GM12874 (cell line): Measurements from ENCODE around the gene TRPV5.

ENCODE experiments used
- TF ChIP-seq, protein P1 (sequence below): IDR thresholded peaks from 2 replicates; pipeline ENCODE4 v1.5.1; 2011; ENCODE audit warnings: low read depth, mild to moderate bottlenecking, control low read depth, low read length, moderate library complexity; ENCODE audit not compliant: insufficient read depth

TRPV5 gene

DNA sequence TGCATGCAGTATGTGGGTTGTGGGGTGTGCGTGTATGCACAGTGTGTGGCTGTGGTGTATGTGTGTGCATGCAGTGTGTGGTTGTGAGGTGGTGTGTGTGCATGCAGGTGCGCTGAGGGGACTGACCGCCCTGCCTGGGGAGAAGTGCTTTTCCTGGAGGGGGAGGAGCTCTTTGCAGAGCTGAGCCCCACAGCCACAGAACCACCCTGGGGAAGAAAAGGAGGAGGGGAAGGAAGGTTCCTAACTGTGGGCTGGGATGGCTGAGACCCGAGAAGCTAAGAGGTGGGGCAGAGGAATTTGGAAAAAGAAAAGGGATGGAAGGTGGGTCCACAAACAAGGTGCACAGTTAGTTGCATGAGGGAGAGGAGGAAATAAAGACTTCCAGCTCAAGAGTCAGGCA lies at the start of gene TRPV5:
Gene TRPV5, minus strand, starts transcription at position 123 of the 400 bp plus-strand sequence. CDS start 287 bp downstream, outside the sequence.
- TF ChIP-seq, protein P1, sequence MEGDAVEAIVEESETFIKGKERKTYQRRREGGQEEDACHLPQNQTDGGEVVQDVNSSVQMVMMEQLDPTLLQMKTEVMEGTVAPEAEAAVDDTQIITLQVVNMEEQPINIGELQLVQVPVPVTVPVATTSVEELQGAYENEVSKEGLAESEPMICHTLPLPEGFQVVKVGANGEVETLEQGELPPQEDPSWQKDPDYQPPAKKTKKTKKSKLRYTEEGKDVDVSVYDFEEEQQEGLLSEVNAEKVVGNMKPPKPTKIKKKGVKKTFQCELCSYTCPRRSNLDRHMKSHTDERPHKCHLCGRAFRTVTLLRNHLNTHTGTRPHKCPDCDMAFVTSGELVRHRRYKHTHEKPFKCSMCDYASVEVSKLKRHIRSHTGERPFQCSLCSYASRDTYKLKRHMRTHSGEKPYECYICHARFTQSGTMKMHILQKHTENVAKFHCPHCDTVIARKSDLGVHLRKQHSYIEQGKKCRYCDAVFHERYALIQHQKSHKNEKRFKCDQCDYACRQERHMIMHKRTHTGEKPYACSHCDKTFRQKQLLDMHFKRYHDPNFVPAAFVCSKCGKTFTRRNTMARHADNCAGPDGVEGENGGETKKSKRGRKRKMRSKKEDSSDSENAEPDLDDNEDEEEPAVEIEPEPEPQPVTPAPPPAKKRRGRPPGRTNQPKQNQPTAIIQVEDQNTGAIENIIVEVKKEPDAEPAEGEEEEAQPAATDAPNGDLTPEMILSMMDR: no peak

DNA sequence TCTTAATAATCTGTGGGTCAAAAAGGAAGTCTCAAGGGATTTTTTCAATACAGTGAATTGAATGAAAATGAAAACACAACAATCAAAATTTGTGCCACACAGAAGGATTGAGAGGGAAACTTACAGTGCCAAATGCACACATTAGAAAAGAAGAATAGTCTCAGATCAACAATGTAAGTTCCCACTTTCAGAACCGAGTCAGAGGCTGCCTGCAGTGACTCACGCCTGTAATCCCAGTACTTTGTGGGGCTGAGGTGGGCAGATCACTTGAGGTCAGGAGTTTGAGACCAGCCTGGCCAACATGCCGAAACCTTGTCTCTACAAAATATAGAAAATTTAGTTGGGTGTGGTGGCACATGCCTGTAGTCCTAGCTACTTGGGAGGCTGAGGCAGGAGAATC lies 41.1 kb upstream of the TRPV5 start:
- TF ChIP-seq, protein P1: no peak

DNA sequence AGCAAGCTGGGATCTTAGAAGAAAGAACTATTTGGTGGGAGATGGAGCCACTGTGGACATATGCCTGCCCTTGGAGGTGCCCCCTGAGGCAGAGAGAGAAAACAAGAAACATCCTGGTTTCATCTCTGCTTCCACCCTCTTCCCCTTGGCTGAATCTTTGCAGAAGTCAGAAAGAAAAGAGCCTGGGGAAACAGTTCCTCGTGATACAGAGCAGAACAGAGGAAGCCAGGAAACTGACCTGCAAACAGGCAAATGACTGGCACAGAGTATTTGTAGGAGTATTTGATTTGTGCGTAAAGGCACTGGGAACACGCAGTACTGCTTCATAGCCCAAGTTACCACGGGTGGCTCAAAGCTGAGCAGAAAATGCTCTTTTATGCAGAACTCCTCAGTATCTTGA lies 35.6 kb upstream of the TRPV5 start:
- TF ChIP-seq, protein P1: no peak

DNA sequence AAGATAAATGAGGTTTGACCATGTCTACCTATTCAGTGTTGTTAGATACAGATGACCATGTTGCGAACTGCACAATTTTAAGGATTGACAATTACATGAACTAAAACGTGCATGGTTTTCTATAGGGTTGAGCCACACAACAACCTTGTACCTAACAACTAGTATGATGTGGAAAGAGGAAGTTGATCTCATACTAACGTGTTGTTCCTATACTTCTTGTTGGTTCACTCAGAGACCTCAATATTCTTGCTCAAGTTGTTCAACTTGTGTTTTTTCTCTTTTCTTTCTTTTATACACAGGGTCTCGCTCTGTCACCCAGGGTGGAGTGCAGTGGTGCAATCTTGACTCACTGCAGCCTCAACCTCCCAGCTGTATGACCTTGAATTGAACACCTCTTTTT lies 34.7 kb upstream of the TRPV5 start:
- TF ChIP-seq, protein P1: no peak

DNA sequence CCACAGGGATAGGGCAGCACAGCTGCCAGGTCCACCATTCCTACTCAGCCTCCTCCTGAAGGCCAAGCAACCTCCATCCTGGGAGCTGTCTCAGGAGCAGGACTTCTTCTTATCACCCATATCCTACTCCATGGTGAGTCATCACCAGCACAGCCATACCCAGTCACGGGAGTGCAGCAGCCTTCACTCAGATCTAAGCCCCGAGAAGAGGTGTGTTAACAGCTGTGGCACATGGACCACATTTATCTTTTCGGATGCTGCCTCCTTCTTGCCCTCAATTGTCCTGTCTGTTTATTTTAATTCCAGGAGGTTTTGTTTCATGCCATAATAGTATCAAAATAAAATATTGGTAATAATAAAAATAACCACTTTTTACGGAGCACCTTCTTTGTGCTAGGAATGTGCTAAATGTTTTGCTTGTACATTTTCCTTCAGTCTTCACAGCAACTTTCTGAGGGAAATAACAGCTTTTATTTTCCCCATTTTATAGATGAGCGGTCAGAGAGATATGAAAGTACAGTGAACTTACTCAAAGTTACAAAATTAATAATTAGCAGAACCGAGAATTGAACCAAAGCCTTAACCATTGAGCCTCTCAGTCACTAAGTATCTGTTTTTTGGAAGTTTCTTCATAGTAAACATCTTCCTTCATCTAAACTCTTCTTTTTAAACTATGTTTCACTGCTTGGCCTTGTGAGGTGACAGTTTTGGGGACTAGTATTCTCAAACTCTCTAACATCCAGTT lies 31.1 kb upstream of the TRPV5 start:
- TF ChIP-seq, protein P1: no peak

DNA sequence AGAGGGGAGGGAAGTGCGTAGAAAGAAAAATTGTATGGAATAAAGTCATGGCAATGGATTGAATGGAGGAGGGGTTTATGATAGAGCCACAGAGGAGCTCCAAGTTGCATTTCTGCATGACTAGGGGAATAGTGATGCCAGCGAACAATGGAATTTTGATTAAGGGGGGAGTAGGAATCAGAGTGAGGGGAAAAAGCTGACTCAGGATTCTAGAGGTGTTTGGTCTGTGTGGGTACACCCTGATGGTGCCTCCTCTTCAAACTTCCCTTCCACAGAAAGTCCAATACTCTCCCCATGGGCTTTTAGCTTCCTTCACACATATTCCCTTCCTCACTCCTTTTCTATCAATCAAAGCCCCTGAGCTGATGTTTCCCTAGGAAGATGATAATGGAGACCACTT lies 30.4 kb upstream of the TRPV5 start:
- TF ChIP-seq, protein P1: no peak

DNA sequence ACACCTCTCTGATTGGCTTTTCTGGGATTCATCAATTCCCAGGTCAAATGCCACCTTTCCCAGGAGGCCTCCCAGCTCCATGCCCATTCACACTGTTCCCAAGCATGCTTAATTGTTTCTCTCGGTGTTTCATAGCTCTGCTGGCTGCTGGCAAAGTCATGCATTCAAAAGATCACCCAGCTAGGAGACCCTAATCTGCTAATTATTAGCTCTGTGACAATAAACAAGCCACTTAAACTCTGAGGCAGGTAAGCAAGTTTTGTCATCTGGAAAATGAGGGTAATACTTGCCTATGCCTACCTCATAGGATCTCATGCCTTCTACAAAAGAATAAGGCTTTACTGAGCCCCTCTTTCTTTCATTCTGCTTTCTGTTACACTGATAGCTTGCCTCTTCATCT lies 29.4 kb upstream of the TRPV5 start:
- TF ChIP-seq, protein P1: no peak
